Transverse colon (tissue), 4 donors: ENCODE data around the gene CCNL1. TPM values are rescaled to one million over a fixed set of nuclear protein-coding genes. Genes with fewer than 3 reads are reported as not detected.

Experiments used
- DNase-seq: peaks from one replicate; pipeline ENCODE4 v3.0.0-alpha.2; 2019
- H3K27ac ChIP-seq, 4 donors: fragments of 200-600 bp; sonication (generic); 2 replicates each; pipeline ENCODE4 v1.5.1; 2016 to 2018; ENCODE audit warnings: inconsistent platforms in 4 of 4
- H3K27me3 ChIP-seq: fragments of 200-600 bp; sonication (generic); 2 replicates; pipeline ENCODE4 v1.5.1; 2017; ENCODE audit warnings: inconsistent platforms
- H3K36me3 ChIP-seq, 4 donors: fragments of 200-600 bp; sonication (generic); 2 replicates each; pipeline ENCODE4 v1.5.1; 2017 to 2019; ENCODE audit warnings: inconsistent platforms in 4 of 4
- H3K4me1 ChIP-seq, 4 donors: fragments of 200-600 bp; sonication (generic); 2 replicates each; pipeline ENCODE4 v1.5.1; 2017 to 2020; ENCODE audit warnings: inconsistent platforms in 4 of 4
- H3K4me3 ChIP-seq, 4 donors: fragments of 200-600 bp; sonication (generic); 1 replicate in 1 of 4; 2 replicates in 3 of 4; pipeline versions ENCODE4 v1.5.1 to v1.6.1; 2017 to 2019; ENCODE audit warnings: inconsistent platforms in 4 of 4
- H3K9me3 ChIP-seq, 2 donors: fragments of 200-600 bp; sonication (generic); 2 replicates each; pipeline ENCODE4 v1.5.1; 2017 to 2019; ENCODE audit warnings: inconsistent platforms in 2 of 2
- CTCF ChIP-seq, 5 experiments: fragments of 200-600 bp in 3 of 5; fragments of 450-650 bp in 2 of 5; sonication (generic) in 3 of 5; IDR thresholded peaks; 1 replicate in 2 of 5; 2 replicates in 3 of 5; pipeline ENCODE4 v1.5.1; 2016 to 2017; ENCODE audit warnings: antibody characterized with exemption in 5 of 5, inconsistent platforms in 3 of 5, mild to moderate bottlenecking in 2 of 5, moderate library complexity in 1 of 5
- EP300 ChIP-seq: sonication (generic); formaldehyde crosslinking; IDR thresholded peaks from one replicate; pipeline ENCODE4 v1.6.1; 2017; ENCODE audit warnings: antibody characterized with exemption, low read depth
- POLR2A ChIP-seq: fragments of 450-650 bp; IDR thresholded peaks from one replicate; pipeline ENCODE4 v1.6.1; 2016; ENCODE audit warnings: antibody characterized with exemption, mild to moderate bottlenecking, moderate library complexity
- POLR2AphosphoS5 ChIP-seq, 3 donors: sonication (generic); formaldehyde crosslinking; IDR thresholded peaks; one replicate each; pipeline ENCODE4 v1.6.1; 2016; ENCODE audit warnings: antibody characterized with exemption in 3 of 3
- WGBS, 2 donors: methylation state at CpG; one replicate each; pipeline ENCODE4 v1.1.5; 2018; ENCODE audit warnings: low coverage in 1 of 2; 5-methylcytosine and 5-hydroxymethylcytosine counted together
- in situ Hi-C, 4 donors: fragments of 200-750 bp; cut with MboI; loops; one replicate each; pipeline versions ENCODE4 v1.15.0 to v1.15.1; 2017; ENCODE audit warnings: low sequenced_read_pairs in 3 of 4, low pct_ligation_motif_present in 1 of 4, low pct_unique_long_range_greater_than_20kb in 1 of 4
- intact Hi-C: fragments of 100-400 bp; cut with DNase I; formaldehyde crosslinking; loops from one replicate; pipeline ENCODE4 v1.15.1; 2023; ENCODE audit warnings: low total_unique reads
- total RNA-seq, 4 donors: library from RNA; depleted of rRNA; stranded (reverse); fragments of >200 nt; gene quantifications; one replicate each; pipeline ENCODE4 v1.1.0, GENCODE V29; 2016

The CCNL1 gene
- total RNA-seq, 4 donors from 2014 or later, result 288 to 422 (median 308) TPM

GRCh38 chr3:157167371-157168042 is 7.6 kb upstream of the CCNL1 start:
- intact Hi-C loops, result no loop called here
- Histone ChIP-seq H3K9me3 (no peaks in the 10 kb centered on the region), H3K4me1 (peaks cover 0 to 53% (median 12%) of the 10 kb centered on the region in 4 donors), H3K27ac (peak overlapping the region; percentile 53 to 68 (median 62)), H3K27me3 (no peaks in the 10 kb centered on the region), H3K4me3 (no peak overlapping the region), H3K36me3 (no peaks in the 10 kb centered on the region)
- no peak for TF ChIP-seq EP300
- no peak for TF ChIP-seq POLR2A
- no peak for TF ChIP-seq POLR2AphosphoS5 (IDR thresholded peaks at IDR 0.05)
- no peak for TF ChIP-seq CTCF (IDR thresholded peaks at IDR 0.05)
- no peak for DNase-seq
- in situ Hi-C loops, result loop anchor here in 2 of 4 donors (25.0 kb wide), 2 partner anchors 480 to 1305 kb away; partner anchors contain the start of genes GMPS (in 1 of the 2) and SLC33A1 (in 1 of the 2)
- WGBS, 2 donors, result 69 to 81% methylated on average over 5 of the region's 5 CpGs

- DNase-seq, result no peak
- no peak overlapping the region for H3K4me3 ChIP-seq
- peaks cover under 1 to 57% (median 13%) of the 10 kb centered on the region in 4 donors for H3K4me1 ChIP-seq
- H3K36me3 ChIP-seq, result no peaks in the 10 kb centered on the region
- H3K27ac ChIP-seq, result peak overlapping the region; percentile 53 to 68 (median 62)
- no peaks in the 10 kb centered on the region for H3K27me3 ChIP-seq
- H3K9me3 ChIP-seq, result no peaks in the 10 kb centered on the region
- intact Hi-C loops (no loop called here), in situ Hi-C loops (loop anchor here in 2 of 4 donors (25.0 kb wide), 2 partner anchors 479 to 1304 kb away; partner anchors contain the start of genes GMPS (in 1 of the 2) and SLC33A1 (in 1 of the 2))
- TF ChIP-seq CTCF (IDR thresholded peaks at IDR 0.05) (no peak), POLR2AphosphoS5 (IDR thresholded peaks at IDR 0.05) (peak in 2 of 3 donors; percentile 33 to 46)
- 31 to 43% methylated on average over 2 of the region's 2 CpGs for WGBS, 2 donors
Measured at GRCh38 chr3:157166561-157166960, 6.6 kb upstream of the CCNL1 start.

GRCh38 chr3:157166115-157166514 is 6.2 kb upstream of the CCNL1 start:
- no peaks in the 10 kb centered on the region for H3K9me3 ChIP-seq
- intact Hi-C loops (no loop called here), in situ Hi-C loops (loop anchor here in 2 of 4 donors (25.0 kb wide), 2 partner anchors 479 to 1304 kb away; partner anchors contain the start of genes GMPS (in 1 of the 2) and SLC33A1 (in 1 of the 2))
- no peaks in the 10 kb centered on the region for H3K36me3 ChIP-seq
- no peak for TF ChIP-seq POLR2A
- no peak for TF ChIP-seq EP300
- no peak for TF ChIP-seq POLR2AphosphoS5 (IDR thresholded peaks at IDR 0.05)
- TF ChIP-seq CTCF (IDR thresholded peaks at IDR 0.05), result no peak
- no peaks in the 10 kb centered on the region for H3K27me3 ChIP-seq
- H3K4me1 ChIP-seq, result peaks cover 5 to 61% (median 17%) of the 10 kb centered on the region in 4 donors
- H3K4me3 ChIP-seq, result no peak overlapping the region
- no peak for DNase-seq
- H3K27ac ChIP-seq, result peak overlapping the region; percentile 53 to 68 (median 62)

GRCh38 chr3:157163217-157163953 is 3.4 kb upstream of the CCNL1 start:
- peak overlapping the region in 2 of 4 donors; percentile 43 to 47 for H3K27ac ChIP-seq
- 88 to 92% methylated on average over 8 to 19 of the region's 19 CpGs for WGBS, 2 donors
- intact Hi-C loops, result no loop called here
- DNase-seq, result no peak
- no peak overlapping the region for H3K4me3 ChIP-seq
- in situ Hi-C loops, result loop anchor here in 2 of 4 donors (25.0 kb wide), 2 partner anchors 476 to 1301 kb away; partner anchors contain the start of genes GMPS (in 1 of the 2) and SLC33A1 (in 1 of the 2)
- TF ChIP-seq POLR2A (no peak), CTCF (IDR thresholded peaks at IDR 0.05) (no peak), EP300 (no peak), POLR2AphosphoS5 (IDR thresholded peaks at IDR 0.05) (no peak)
- H3K36me3 ChIP-seq, result peaks cover 0 to 4% (median 2%) of the 10 kb centered on the region in 4 donors
- no peaks in the 10 kb centered on the region for H3K9me3 ChIP-seq
- peaks cover 11 to 70% (median 23%) of the 10 kb centered on the region in 4 donors for H3K4me1 ChIP-seq
- H3K27me3 ChIP-seq, result no peaks in the 10 kb centered on the region
